RWPE1 (cell line): ENCODE data around the gene MED4.

Source experiments
- CTCF ChIA-PET: fragments of 350-600 bp; sonication (Branson Sonifier 250); formaldehyde crosslinking; extraction: SDS; loops from one replicate; lab custom pipeline; 2021; lab: Yijun Ruan, JAX
- POLR2A ChIA-PET: fragments of 400-600 bp; formaldehyde crosslinking; extraction: SDS; loops from one replicate; lab custom pipeline; 2020; ENCODE audit warnings: antibody characterized with exemption; ENCODE audit not compliant: low non-redundant PET; lab: Yijun Ruan, JAX
- DNase-seq: peaks from one replicate; pipeline ENCODE4 v3.0.0; 2012; ENCODE audit warnings: low spot score
- H3K27ac ChIP-seq: fragments of 450-650 bp; 2 replicates; pipeline ENCODE4 v1.5.1; 2017
- TF ChIP-seq, protein P1 (sequence below): fragments of 450-650 bp; conservative IDR thresholded peaks from 2 replicates; pipeline ENCODE4 v1.5.1; 2017; ENCODE audit warnings: low read depth, mild to moderate bottlenecking

Gene MED4

DNA sequence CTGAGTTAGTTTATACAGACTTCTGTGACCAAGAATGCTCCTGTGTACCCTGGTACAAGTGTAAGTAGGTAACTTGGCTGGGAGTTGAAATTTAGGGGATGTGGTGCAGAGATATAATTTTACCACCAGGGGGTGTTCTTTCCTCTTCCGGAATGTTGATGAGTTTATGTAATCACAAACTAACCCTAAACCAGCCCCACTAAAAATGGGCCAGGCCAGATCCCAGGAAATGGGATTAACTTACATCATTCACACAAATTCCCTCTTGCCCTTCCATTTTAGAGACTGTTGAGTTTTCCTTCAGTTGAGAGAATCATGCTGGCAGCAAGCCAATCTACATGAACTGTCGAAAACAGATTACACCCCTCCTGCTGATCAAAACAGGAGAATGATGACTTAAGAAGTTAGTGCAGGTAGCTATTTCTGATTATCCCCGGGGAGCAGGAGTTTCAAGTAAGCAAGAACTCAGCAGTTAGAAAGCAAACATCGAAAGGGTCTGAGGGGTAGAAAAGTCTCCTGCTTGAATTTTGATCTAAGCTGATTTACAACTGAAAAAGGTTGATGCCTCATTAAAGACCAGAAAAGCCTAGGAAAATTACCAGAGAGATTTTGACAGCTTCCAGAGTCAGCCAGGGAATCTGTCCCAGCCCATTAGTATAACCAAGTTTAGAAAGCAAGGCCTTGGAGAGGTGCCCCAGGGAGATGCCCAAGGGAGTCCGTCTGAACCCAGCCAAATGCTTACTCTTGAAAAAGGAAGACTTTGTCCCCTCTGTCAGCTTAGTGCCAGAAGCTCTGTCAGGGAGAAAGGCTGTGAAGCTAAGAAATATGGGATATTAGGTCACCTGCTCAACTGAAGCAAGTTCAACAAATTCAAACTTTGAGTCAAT, 32.3 kb upstream of the MED4 start:
- DNase-seq: peak; percentile 74
- TF ChIP-seq, protein P1, sequence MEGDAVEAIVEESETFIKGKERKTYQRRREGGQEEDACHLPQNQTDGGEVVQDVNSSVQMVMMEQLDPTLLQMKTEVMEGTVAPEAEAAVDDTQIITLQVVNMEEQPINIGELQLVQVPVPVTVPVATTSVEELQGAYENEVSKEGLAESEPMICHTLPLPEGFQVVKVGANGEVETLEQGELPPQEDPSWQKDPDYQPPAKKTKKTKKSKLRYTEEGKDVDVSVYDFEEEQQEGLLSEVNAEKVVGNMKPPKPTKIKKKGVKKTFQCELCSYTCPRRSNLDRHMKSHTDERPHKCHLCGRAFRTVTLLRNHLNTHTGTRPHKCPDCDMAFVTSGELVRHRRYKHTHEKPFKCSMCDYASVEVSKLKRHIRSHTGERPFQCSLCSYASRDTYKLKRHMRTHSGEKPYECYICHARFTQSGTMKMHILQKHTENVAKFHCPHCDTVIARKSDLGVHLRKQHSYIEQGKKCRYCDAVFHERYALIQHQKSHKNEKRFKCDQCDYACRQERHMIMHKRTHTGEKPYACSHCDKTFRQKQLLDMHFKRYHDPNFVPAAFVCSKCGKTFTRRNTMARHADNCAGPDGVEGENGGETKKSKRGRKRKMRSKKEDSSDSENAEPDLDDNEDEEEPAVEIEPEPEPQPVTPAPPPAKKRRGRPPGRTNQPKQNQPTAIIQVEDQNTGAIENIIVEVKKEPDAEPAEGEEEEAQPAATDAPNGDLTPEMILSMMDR: peak; percentile 81
- CTCF ChIA-PET: interaction anchor here (0.6 to 1.6 kb wide), 11 partner anchors 12 to 750 kb away, joined by 3 to 6 read pairs (median 3); partner anchors contain the start of gene ITM2B
- POLR2A ChIA-PET: interaction anchor here (1.0 kb wide), 1 partner anchor 108 kb away, joined by 3 read pairs; no protein-coding TSS in a partner anchor
- no peak overlapping the region for H3K27ac ChIP-seq

DNA sequence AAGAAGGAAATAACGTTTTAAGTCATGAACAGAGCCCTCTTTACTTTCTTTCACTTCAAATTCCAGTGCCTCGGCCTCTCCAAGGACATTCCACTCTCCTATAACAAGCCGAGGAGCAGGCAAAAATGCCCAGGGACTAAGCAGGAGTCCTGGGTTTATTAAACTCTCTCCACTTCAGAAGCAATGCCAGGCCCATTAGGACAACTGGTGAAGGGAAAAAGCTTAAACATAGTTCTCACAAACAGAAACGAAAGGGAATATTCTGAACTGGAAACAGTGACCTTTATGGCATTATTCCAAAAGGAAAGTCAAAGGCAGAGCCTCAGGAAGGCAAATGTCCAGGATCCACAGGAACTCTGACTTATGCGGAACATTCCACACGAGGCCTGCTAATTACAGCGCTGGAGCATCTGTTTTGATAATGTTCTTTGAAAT, 30.9 kb upstream of the MED4 start:
- no peak overlapping the region for H3K27ac ChIP-seq
- no peak for DNase-seq
- ChIA-PET POLR2A (no interaction called here), CTCF (interaction anchor here (0.8 kb wide), 1 partner anchor 15 kb away, joined by 3 read pairs; no protein-coding TSS in a partner anchor)
- TF ChIP-seq, protein P1: no peak

DNA sequence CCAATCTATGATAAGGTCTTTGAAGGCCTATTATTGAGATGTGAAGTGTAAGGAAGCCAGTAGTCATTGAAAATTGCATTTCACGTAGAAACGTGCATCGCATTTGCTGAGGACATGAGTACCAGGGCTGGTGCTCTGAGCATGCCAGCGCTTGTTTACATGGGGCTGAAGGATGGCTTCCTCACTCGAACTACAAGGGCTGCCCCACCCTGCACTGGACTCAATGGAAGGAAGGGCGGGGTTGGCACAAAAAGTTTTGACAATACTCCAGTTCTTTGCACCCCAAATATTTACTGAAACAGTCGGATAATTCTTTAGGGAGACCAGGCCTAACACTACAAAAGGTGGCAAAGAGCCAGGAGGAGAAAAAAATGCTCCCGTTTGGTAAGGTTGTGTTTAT, 28.9 kb upstream of the MED4 start:
- peak; percentile 9 for DNase-seq
- POLR2A ChIA-PET: no interaction called here
- CTCF ChIA-PET: no interaction called here
- peak overlapping the region; percentile 51 for H3K27ac ChIP-seq
- TF ChIP-seq, protein P1: no peak

DNA sequence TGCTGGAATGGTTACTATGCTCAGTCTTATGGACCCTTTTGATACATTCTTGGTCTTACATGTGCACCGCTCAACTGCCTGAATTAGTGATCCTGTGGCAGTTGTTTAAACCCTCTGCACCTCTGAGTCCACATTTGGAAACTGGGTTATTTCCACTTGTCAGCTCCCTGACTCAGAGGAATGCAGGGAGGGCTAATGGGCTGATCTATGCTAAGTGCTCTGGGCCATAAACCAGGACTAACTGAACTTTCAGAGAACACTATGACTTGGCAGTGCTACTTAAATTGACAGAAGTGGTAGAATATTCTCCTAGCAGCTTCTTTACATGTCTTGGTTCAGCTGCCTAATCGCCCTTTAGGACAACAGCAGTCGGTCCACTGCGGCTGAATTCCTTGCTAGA, 26.8 kb upstream of the MED4 start:
- TF ChIP-seq, protein P1: no peak
- ChIA-PET CTCF (interaction anchor here (0.6 to 1.3 kb wide), 2 partner anchors 27 to 362 kb away, joined by 3 to 9 read pairs; partner anchors contain the start of gene MED4), POLR2A (no interaction called here)
- no peak overlapping the region for H3K27ac ChIP-seq
- DNase-seq: no peak

DNA sequence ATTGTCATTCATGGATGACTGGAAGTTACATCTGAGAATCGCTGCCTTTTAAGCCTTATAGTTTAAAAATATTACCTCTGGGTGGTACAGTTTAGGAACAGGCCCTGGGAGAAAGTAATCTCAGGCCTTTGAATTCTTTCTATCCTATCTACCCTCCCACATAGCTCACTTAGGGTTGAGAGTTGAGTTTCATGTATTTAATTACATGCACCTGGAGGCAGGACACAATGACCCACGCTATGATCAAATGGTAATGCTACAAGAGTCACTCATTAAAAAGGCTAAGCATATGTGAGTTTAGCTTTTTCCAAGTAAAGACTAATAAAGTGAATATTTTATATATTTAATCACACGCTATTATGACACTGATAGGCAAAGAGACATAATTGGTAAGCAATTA, 25.3 kb upstream of the MED4 start:
- no peak for DNase-seq
- POLR2A ChIA-PET: no interaction called here
- H3K27ac ChIP-seq: no peak overlapping the region
- TF ChIP-seq, protein P1: no peak
- CTCF ChIA-PET: no interaction called here

DNA sequence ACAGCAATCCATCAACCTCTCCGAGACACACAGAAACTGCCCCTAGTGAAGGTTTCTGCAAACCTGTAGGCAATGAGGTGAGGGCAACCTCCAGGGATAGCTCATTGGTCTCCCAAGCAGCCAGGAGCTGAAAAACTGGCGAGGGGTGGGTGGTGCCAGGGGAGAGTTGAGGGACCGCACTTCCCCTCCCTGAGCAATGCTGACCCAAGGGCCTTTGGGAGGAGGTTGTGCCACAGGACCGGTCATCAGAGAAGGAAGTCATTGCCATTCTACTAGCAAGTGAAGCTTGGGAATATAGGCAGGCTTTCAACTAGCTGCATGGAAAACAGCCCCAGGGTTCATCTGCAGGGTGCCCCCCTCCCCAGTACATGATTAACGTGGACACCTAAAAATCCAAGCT, 23.1 kb upstream of the MED4 start:
- H3K27ac ChIP-seq: no peak overlapping the region
- POLR2A ChIA-PET: no interaction called here
- CTCF ChIA-PET: interaction anchor here (0.7 to 1.2 kb wide), 2 partner anchors 23 to 1582 kb away, joined by 3 to 6 read pairs; partner anchors contain the start of gene MED4
- no peak for DNase-seq
- TF ChIP-seq, protein P1: no peak
